Activated CD8-positive, alpha-beta memory T cell treated with anti-CD3 and anti-CD28 coated beads for 36 hours (primary cell): ENCODE measurements around the gene DBF4B. TPM values are rescaled to one million over a fixed set of nuclear protein-coding genes. Genes with fewer than 3 reads are reported as not detected.

ENCODE experiments used
- CTCF ChIA-PET: fragments of 350-600 bp; sonication (Branson Sonifier 250); formaldehyde crosslinking; loops from one replicate; lab custom pipeline; 2021; ENCODE audit warnings: antibody characterized with exemption; lab: Charles Lee
- POLR2A ChIA-PET: fragments of 350-600 bp; sonication (Branson Sonifier 250); formaldehyde crosslinking; loops from one replicate; lab custom pipeline; 2021; ENCODE audit warnings: antibody characterized with exemption; lab: Charles Lee
- total RNA-seq, 2 experiments: library from RNA; stranded (reverse); gene quantifications; one replicate each; pipeline ENCODE4 v1.2.3, GENCODE V29; 2021

The DBF4B gene
- total RNA-seq, 2 experiments from 2014 or later, result 18.6 to 20.3 TPM

GRCh38 chr17:44770166-44770925 is 61.9 kb downstream of the DBF4B start:
- ChIA-PET CTCF (interaction anchor here (0.7 to 1.3 kb wide), 3 partner anchors 96 to 426 kb away, joined by 3 read pairs; no protein-coding TSS in a partner anchor), POLR2A (no interaction called here)

GRCh38 chr17:44772308-44773045 is 64.0 kb downstream of the DBF4B start:
- ChIA-PET POLR2A (interaction anchor here (0.6 kb wide), 1 partner anchor 84 kb away, joined by 12 read pairs; no protein-coding TSS in a partner anchor), CTCF (interaction anchor here (0.9 to 1.5 kb wide), 2 partner anchors 59 to 92 kb away, joined by 3 to 4 read pairs; no protein-coding TSS in a partner anchor)

GRCh38 chr17:44773140-44773539 is 64.7 kb downstream of the DBF4B start:
- ChIA-PET CTCF (interaction anchor here (0.9 to 1.5 kb wide), 2 partner anchors 58 to 92 kb away, joined by 3 to 4 read pairs; no protein-coding TSS in a partner anchor), POLR2A (interaction anchor here (0.6 kb wide), 1 partner anchor 84 kb away, joined by 12 read pairs; no protein-coding TSS in a partner anchor)

GRCh38 chr17:44774271-44775135 is 66.0 kb downstream of the DBF4B start:
- ChIA-PET POLR2A (no interaction called here), CTCF (interaction anchor here (0.7 to 8.0 kb wide), 6 partner anchors 11 to 104 kb away, joined by 3 to 94 read pairs (median 3); no protein-coding TSS in a partner anchor)

- CTCF ChIA-PET, result interaction anchor here (0.6 to 8.0 kb wide), 11 partner anchors 12 to 360 kb away, joined by 3 to 94 read pairs (median 3); partner anchors contain the start of genes ACBD4 and EFTUD2
- POLR2A ChIA-PET, result no interaction called here
These were observed 66.8 kb downstream of the DBF4B start for GRCh38 chr17:44775136-44775837.

- POLR2A ChIA-PET, result interaction anchor here (0.6 kb wide), 1 partner anchor 245 kb away, joined by 3 read pairs; no protein-coding TSS in a partner anchor
These were observed 67.6 kb downstream of the DBF4B start for GRCh38 chr17:44775838-44776621.

GRCh38 chr17:44776628-44777393 is 68.3 kb downstream of the DBF4B start:
- POLR2A ChIA-PET, result interaction anchor here (0.6 kb wide), 2 partner anchors 107 to 244 kb away, joined by 3 to 4 read pairs; no protein-coding TSS in a partner anchor
- CTCF ChIA-PET, result interaction anchor here (0.6 to 8.0 kb wide), 3 partner anchors 77 to 90 kb away, joined by 3 to 94 read pairs (median 3); partner anchors contain the start of gene CCDC43

More at GRCh38 chr17:44775838-44776621, 67.6 kb downstream of the DBF4B start:
- CTCF ChIA-PET, result interaction anchor here (0.6 to 8.0 kb wide), 11 partner anchors 13 to 359 kb away, joined by 3 to 94 read pairs (median 3); partner anchors contain the start of genes ACBD4, CCDC43 and EFTUD2

GRCh38 chr17:44777394-44778348 is 69.2 kb downstream of the DBF4B start:
- POLR2A ChIA-PET, result interaction anchor here (0.6 kb wide), 1 partner anchor 106 kb away, joined by 4 read pairs; no protein-coding TSS in a partner anchor
- CTCF ChIA-PET, result interaction anchor here (0.8 to 8.0 kb wide), 7 partner anchors 13 to 243 kb away, joined by 3 to 94 read pairs (median 4); partner anchors contain the start of gene CCDC43

- ChIA-PET POLR2A (no interaction called here), CTCF (interaction anchor here (0.5 to 8.0 kb wide), 13 partner anchors 12 to 675 kb away, joined by 3 to 94 read pairs (median 4); partner anchors contain the start of gene EFTUD2)
These were observed 70.3 kb downstream of the DBF4B start for GRCh38 chr17:44778656-44779210.

GRCh38 chr17:44779211-44780025 is 71.0 kb downstream of the DBF4B start:
- CTCF ChIA-PET, result interaction anchor here (0.5 to 8.0 kb wide), 15 partner anchors 11 to 1419 kb away, joined by 3 to 94 read pairs (median 4); partner anchors contain the start of gene EFTUD2
- POLR2A ChIA-PET, result interaction anchor here (0.5 kb wide), 1 partner anchor 24 kb away, joined by 3 read pairs; no protein-coding TSS in a partner anchor

GRCh38 chr17:44780161-44780560 is 71.7 kb downstream of the DBF4B start:
- ChIA-PET CTCF (interaction anchor here (0.6 to 8.0 kb wide), 8 partner anchors 49 to 374 kb away, joined by 3 to 94 read pairs (median 4); partner anchors contain the start of gene EFTUD2), POLR2A (interaction anchor here (0.5 kb wide), 1 partner anchor 24 kb away, joined by 3 read pairs; no protein-coding TSS in a partner anchor)

GRCh38 chr17:44780845-44781480 is 72.5 kb downstream of the DBF4B start:
- CTCF ChIA-PET, result interaction anchor here (0.6 to 8.0 kb wide), 2 partner anchors 47 to 86 kb away, joined by 3 to 94 read pairs; no protein-coding TSS in a partner anchor
- POLR2A ChIA-PET, result no interaction called here
